ENCODE measurements around the gene TBX5.

Gene TBX5

DNA sequence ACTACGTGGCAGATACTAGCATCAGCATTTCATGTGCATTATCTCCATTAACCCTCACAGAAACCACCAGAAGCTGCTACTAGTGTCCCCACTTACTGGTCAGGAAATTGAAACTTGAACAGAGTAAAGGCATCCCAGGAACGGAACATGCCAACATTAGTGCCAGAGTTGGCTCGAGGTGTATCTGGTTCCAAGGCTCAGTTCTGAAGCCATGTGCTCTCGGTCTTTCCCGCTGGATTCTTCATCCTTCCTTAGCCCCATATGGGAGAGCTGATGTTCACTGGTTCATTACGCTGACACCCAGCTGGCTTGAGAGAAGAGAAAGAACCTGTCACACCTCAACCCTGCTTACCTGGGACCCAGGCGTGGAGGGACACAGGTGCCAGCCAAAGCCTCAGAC, 91.5 kb downstream of the TBX5 start:
- Mint-ChIP-seq H3K9me3 (no peaks in the 10 kb centered on the region), H3K4me3 (no peak overlapping the region), H3K4me1 (no peaks in the 10 kb centered on the region), H3K27me3 (no peaks in the 10 kb centered on the region), H3K27ac (ENCODE audit: low read depth) (no peak overlapping the region), H3K36me3 (ENCODE audit: insufficient read depth) (no peaks in the 10 kb centered on the region)
- DNase-seq (ENCODE audit: low spot score in 2 of 2) (no peak), ATAC-seq (replicated peaks; ENCODE audit: extremely low read depth, poor library complexity, severe bottlenecking) (no peak)

GRCh38 chr12:114313910-114314309, 92.0 kb downstream of the TBX5 start:
- H3K36me3 Mint-ChIP-seq (ENCODE audit: insufficient read depth), result no peaks in the 10 kb centered on the region

GRCh38 chr12:114311974-114312373, 94.0 kb downstream of the TBX5 start:
- no peak for ATAC-seq (replicated peaks; ENCODE audit: extremely low read depth, poor library complexity, severe bottlenecking)
- H3K36me3 Mint-ChIP-seq (ENCODE audit: insufficient read depth), result no peaks in the 10 kb centered on the region
- no peak for DNase-seq (ENCODE audit: low spot score in 2 of 2)
- no peaks in the 10 kb centered on the region for H3K4me1 Mint-ChIP-seq
- no peak overlapping the region for H3K4me3 Mint-ChIP-seq
- H3K27me3 Mint-ChIP-seq, result no peaks in the 10 kb centered on the region
- no peak overlapping the region for H3K27ac Mint-ChIP-seq (ENCODE audit: low read depth)
- H3K9me3 Mint-ChIP-seq, result peaks cover 13% of the 10 kb centered on the region

More at GRCh38 chr12:114313910-114314309, 92.0 kb downstream of the TBX5 start:
- Mint-ChIP-seq H3K9me3 (peaks cover 3% of the 10 kb centered on the region), H3K27ac (ENCODE audit: low read depth) (no peak overlapping the region), H3K27me3 (no peaks in the 10 kb centered on the region), H3K4me3 (no peak overlapping the region), H3K4me1 (no peaks in the 10 kb centered on the region)
- DNase-seq (ENCODE audit: low spot score in 2 of 2) (no peak), ATAC-seq (replicated peaks; ENCODE audit: extremely low read depth, poor library complexity, severe bottlenecking) (no peak)

DNA sequence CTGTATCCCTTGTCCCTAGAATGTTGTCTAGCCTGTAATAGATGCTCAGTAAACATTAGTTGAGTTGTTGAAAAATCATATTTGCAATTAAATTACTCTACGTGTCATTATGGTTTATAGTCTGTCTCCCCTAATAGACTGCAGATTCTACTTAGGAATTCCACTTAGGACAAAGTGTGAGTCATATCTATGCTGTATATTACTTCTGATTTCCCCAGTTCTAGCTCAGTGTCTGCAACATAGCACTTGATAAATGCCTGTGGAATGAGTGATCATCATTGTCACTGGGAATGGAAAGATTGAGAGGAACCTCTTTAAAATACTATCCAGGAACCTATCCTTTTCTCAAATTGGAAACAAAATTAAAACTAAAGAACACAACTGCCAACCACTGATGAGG, 99.3 kb downstream of the TBX5 start:
- Mint-ChIP-seq H3K27me3 (peaks cover 6% of the 10 kb centered on the region), H3K36me3 (ENCODE audit: insufficient read depth) (no peaks in the 10 kb centered on the region), H3K4me3 (no peak overlapping the region), H3K4me1 (no peaks in the 10 kb centered on the region), H3K9me3 (peaks cover 19% of the 10 kb centered on the region), H3K27ac (ENCODE audit: low read depth) (no peak overlapping the region)
- DNase-seq (ENCODE audit: low spot score in 2 of 2) (no peak), ATAC-seq (replicated peaks; ENCODE audit: extremely low read depth, poor library complexity, severe bottlenecking) (no peak)

DNA sequence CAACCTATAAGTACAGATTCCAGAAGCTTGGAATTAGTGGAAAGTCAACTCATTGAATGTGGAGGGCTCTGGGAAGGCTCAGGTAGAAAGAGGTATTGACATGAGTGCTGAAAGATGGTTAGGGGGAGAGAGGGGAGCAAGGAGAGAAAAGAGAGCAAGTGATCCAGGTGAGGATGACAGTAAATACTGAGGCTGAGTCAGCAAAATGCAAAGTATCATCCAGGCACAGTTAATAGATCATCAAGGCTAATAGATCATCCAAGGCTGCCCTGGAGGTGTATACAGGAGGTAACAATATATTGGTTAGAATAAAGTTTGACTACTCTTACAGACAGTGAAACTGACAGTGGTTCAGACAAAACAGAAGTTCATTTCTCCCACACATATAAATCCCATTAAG, 100.5 kb downstream of the TBX5 start:
- peaks cover 16% of the 10 kb centered on the region for H3K27me3 Mint-ChIP-seq
- H3K4me3 Mint-ChIP-seq, result no peak overlapping the region
- no peak overlapping the region for H3K27ac Mint-ChIP-seq (ENCODE audit: low read depth)
- H3K9me3 Mint-ChIP-seq, result peaks cover 25% of the 10 kb centered on the region
- ATAC-seq (replicated peaks; ENCODE audit: extremely low read depth, poor library complexity, severe bottlenecking) (no peak), DNase-seq (ENCODE audit: low spot score in 2 of 2) (no peak)
- no peaks in the 10 kb centered on the region for H3K36me3 Mint-ChIP-seq (ENCODE audit: insufficient read depth)
- H3K4me1 Mint-ChIP-seq, result no peaks in the 10 kb centered on the region
